Endometrium (tissue), 2 donors: ENCODE data around the gene PIGT.
"Not testable (repeated sequence)": the region's sequence is repeated elsewhere in the genome, so short reads cannot be mapped to it uniquely, and the experiment has no call there.

ENCODE experiments used
- FAIRE-seq: peaks from 2 replicates; lab custom pipeline; 2012; peaks lifted over from hg19 to GRCh38; lab: Jason Lieb, UNC
- donor health status: control.
- donor health status: control.

PIGT gene

GRCh38 chr20:45462711-45463509 lies 47.0 kb downstream of the PIGT start:
- FAIRE-seq, result no peak

GRCh38 chr20:45463709-45464108 lies 47.8 kb downstream of the PIGT start:
- FAIRE-seq, result no peak

- no peak for FAIRE-seq
Observed at GRCh38 chr20:45465491-45466266, 49.7 kb downstream of the PIGT start.

GRCh38 chr20:45467172-45467571 lies 51.2 kb downstream of the PIGT start:
- FAIRE-seq, result no peak

- no peak for FAIRE-seq
Observed at GRCh38 chr20:45467861-45468260, 51.9 kb downstream of the PIGT start.

- no peak for FAIRE-seq
Observed at GRCh38 chr20:45469336-45470261, 53.7 kb downstream of the PIGT start, which contains the start of gene WFDC2. Gene WFDC2 (plus strand): TSS chr20:45469753. CDS start chr20:45469782, 29 bp downstream.

GRCh38 chr20:45470262-45470931 lies 54.5 kb downstream of the PIGT start:
- FAIRE-seq, result no peak

GRCh38 chr20:45470937-45471336 lies 55.0 kb downstream of the PIGT start:
- no peak for FAIRE-seq

- FAIRE-seq, result not testable (repeated sequence)
Observed at GRCh38 chr20:45472286-45472685, 56.3 kb downstream of the PIGT start.
